NCI-H748 (cell line): ENCODE results near the gene MSX1.

Experiments
- DNase-seq: peaks from one replicate; lab custom pipeline; 2025; ENCODE audit not compliant: unreplicated experiment; lab: John Stamatoyannopoulos, UW

Gene MSX1

GRCh38 chr4:4899202-4899925, 39.9 kb downstream of the MSX1 start:
- no peak for DNase-seq

GRCh38 chr4:4901877-4902276, 42.4 kb downstream of the MSX1 start:
- DNase-seq, result no peak

- DNase-seq, result no peak
These were observed 52.7 kb downstream of the MSX1 start for GRCh38 chr4:4912155-4912554.

- no peak for DNase-seq
These were observed 53.7 kb downstream of the MSX1 start for GRCh38 chr4:4913147-4913561.
